ELR (cell line): Measurements from ENCODE around the gene EN2.

ENCODE experiments used
- DNase-seq: peaks from one replicate; pipeline ENCODE4 v3.0.0-alpha.2; 2015; ENCODE audit warnings: low read depth

Gene EN2

DNA sequence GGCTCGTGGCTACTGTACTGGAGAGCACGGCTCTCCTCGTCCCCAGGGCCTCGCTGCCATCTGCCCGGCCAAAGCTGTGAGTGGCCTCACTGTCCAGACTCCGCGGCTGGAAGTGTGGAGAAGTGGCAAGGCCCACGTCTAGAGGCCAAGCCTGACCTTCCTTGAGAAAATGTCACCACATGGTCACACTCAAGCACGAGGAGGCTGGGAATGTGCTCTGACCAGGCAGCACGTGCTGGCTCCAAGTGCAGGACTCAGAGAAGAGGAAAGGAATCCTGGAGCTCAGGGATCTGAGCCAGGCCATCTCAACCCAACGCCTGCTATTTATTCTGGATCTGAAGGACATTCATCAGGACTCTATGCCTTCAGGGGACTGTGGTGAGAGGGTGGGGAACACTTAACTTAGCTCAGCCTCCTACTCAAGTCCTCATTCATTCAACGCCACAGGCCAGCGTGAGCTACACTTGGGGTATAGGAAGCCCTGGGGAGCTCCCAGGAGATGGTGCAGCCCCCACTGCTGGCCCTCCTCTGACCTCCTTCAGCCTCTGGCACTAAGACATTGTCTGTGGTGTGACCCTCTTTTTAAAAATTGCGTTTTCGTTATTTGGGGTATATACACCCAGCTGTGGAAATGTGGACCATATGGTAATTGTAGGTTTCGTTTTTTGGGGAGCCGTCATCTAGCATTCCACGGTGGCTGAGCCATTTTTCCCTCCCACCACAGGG is 29.0 kb downstream of the EN2 start:
- DNase-seq: no peak

DNA sequence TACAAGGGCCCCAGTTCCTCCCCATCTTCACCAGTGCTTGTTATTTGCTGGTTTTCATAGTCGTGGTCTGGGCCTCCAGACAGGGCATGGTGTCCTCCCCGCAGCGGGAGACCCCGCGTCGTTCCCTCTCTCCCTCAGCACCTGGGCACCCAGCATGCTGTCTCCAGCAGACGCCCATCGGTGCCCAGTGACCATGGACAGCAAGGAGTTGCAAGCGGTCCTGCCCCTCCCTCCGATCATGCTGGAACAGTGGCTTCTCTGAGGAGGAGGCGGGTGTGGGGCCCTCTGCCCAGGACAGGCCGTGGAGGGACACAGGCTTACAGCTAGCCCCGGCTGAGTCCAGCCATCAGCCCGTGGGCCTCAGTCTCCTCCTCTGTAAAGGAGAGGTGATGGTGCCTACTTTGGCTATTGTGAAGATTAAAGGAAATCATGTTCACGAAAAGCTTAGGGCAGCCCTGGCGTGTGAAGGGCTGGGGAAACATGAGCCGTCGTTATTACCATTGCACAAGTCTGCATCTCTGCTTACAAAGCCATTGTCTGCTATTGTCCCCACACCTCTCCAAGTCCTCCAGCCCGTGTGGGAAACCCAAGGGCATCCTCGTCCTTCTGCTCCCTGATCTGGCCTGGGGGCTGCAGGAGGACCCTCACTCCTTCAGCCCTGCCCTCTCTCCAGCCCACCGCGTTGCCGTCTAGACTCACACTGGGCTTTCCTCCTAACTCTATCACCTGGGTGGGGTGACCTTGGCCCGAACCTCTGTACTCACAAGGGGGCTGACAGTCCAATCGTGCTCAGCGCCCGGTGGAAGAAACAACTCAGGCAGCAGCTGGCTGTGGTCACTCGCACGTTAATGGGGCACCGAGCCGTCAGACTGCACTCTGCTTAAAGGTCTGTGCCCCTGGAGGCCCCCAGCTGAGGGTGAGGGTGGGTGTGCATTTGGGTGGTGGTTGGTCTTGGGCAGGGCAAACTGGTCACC is 29.9 kb downstream of the EN2 start:
- no peak for DNase-seq

DNA sequence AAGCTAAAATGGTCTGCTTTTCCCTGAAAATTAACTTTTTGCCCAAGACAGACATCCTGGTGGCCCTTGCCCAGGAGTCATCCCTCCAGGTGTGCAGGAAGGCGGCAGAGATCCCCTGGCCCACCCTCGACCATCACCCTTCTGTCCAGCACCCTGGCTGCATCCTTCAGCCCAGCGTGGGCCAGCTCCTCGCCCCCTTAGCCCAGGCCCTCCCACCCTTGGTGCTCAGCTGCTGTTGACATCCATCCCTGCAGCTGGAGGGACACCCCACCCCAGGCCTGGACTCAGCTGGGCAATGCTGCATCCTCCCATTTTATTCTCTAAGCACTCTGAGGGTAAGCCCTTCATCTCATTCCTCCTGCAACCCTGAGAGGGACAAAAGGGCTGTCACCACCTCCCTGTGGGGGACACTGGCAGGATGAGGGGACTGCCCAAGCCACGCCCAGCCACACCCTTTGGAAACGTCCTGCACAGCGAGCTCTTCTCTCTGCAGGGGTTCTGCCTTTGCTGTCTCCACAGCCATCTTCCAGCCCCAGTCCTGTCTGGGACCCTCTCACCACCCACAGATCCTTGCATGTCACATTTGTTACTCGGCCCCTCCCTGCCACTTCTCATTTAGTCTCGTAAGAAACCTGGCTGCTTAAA is 30.7 kb downstream of the EN2 start:
- DNase-seq: no peak

DNA sequence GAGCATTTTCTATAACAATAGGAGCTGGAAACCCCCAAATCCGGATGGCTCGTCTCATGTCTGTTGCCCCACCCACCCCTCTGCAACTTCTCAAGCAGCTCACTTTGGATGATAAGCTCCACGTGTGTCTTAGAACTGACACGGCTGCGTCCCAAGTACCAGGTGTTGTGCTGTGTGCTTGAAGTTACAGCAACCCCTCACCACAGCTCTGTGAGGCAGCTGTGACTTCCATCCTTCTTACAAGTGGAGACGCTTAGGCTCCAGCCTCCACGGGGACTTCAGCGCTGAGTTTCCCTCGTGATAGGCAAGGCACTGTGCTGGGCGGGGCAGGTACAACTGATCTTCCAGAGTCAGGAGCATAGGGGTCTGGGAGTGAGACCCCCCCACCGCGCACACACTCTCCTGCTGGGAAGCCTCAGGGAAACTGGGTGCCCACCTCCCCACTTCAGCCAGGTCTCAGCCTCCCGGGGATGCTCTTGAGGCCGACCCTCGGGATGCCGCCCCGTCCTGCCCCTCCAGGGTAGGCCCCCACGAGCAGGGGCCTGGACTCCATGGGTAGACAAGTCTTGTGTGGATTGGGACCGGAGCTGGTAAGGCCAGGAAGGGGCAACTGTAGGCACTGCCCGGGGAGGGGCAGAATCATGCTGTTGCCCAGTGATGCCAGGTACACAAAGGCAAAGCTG is 31.4 kb downstream of the EN2 start:
- no peak for DNase-seq

DNA sequence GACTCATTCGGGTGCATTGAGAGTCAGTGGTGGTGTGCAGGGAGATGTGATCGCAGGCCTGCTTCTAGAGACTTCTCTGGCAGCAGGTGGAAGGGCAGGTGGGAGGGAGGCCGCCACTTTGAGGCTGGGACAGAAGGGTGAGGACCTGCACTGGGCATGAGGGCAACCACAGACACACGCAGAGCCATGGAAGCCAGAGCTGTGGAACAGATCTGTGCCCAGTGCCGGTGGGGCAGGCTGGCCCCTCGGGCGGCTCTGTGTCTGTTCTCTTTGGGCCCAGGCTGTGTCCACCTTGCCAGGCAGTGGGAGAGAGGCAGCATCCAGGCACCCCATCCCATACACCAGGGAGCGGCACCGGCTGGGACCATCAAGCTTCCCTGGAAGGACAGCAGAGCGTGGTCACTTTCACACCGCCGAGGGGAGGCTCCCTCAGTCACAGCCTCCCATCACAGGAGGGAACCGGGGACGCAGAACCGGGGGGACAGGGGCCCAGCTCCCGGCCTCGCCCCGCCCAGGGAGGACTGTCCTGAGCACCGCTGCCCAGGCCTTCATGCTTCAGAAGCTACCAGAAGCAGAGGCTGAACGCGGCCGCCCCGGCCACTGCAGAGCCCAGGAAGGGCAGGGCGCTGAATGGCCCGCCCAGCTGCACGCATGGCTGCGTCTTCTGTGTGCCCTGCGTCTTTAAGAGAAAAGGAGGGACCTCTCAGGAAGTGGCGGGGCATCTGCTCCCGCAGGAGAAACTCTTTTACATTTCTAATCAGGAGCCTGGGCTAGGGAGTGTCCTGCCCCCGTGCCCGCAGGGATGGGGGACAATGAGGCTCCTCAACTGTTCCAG is 32.1 kb downstream of the EN2 start:
- DNase-seq: peak; percentile 8

DNA sequence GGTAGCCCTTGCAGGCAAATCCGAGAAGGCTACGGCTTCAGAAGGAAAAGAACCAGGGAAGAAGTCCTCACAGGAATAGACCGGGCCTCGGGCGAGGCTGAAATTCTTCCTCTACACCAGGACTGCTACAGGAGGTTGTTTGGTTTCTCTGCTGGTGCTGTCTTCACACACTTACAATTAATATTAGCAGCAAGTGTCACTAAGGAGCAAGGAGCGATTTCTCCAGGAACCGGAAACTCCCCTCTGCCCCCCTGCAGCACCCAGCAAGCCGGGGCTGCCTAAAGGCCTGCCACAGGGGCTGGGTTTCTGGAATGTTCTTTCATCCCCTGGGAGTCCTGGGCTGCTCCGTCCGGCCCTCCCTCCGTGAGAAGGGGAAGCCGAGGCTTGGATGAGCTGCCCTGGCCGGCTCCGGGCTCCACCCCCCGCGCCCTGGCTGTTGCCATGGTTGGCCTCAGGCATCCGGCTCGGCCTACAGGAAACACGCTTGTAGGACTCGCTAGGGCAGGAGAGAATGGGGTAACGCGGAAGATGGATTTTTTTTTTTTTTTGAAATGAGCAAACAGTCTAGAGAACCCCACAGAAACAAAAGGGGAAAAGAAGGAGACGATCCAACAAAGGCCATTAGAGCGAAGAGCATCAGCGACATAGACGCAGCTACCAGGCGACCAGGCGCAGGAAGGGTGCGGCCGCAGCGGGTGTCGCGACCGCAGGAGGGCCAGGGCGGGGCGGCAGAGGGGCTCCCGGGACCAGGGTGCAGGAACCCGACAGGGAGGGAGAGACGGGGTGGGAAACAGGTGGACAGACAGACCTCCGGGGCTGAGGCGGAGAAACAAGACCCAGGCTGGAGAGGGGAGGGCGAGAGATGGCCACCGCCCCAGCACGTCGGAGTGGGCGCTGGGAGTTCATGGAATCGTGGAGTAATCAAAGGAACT is 33.0 kb downstream of the EN2 start:
- no peak for DNase-seq

DNA sequence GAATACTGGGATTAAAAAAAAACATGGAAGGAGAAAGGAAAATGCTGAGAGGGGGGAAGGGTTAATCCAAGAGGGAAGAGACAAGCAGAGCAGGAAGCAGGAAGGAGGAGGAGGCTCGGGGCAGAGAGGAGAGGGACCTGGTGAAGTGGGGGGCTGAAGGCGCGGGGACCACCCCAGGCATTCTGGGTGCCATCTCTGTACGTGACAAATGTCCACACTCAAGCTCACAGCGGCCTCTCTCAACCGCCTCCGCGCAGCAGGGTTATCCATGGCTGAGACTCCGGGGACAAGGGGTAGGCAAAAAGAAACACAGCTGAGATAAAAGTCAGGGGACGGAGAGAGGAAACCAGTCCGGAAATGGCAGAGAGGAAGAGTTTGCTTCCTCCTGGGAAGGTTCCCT is 33.9 kb downstream of the EN2 start:
- no peak for DNase-seq

DNA sequence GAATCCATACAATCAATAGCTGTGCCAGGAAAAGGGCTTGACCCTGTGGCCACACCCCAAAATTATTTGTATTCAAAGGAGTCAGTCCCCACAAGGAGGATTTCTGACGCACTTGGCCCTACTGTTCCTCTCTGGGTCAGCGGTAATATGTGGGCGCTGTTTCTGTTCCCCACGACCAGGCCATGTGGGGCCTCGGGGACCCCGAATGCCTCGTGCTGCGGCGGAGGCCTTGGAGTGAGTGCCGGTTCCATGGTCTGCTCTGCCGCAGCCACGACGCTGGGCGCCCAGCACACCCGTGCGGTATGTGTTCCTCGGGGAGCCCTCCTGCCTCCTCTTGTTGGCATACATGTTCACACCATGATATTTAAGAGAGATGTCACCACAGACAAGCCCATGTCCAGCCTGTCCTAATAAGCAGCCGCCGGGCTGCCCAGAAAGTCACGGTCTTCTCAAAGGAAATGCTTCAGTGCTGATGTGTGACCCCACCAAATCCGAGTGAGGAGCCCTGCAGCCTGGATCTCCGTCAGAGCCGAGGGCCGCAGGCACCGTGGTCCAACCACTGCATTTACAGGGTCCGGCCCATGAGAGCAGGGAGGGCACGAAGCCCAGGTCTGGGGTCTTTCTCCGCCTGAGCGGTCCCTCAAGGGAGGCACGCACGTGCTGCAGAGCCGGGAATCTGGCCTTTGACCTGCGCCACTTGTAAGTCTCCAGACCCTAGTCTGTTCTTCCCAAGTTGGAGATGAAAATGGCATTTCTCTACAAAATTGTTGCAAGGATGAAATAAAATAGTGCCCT is 36.0 kb downstream of the EN2 start:
- DNase-seq: no peak

DNA sequence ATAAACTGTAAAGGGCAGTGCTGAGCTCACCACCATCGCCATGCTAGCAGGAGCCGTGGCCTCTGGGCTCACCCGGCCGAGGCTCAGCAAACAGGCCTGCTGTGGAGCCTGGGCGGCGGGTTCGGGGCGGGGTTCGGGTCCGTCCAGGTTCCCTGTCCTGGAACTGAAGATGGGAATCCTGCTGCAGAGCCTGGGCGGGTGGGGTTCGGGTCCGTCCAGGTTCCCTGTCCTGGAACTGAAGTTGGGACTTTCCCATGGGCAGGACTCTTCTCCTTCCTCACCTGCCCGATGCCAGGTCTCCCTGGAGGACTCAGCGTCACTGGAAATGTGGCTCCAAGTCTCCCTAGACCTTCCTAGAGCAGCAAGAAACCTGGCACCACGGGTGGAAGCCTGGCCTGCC is 36.6 kb downstream of the EN2 start:
- DNase-seq: no peak

DNA sequence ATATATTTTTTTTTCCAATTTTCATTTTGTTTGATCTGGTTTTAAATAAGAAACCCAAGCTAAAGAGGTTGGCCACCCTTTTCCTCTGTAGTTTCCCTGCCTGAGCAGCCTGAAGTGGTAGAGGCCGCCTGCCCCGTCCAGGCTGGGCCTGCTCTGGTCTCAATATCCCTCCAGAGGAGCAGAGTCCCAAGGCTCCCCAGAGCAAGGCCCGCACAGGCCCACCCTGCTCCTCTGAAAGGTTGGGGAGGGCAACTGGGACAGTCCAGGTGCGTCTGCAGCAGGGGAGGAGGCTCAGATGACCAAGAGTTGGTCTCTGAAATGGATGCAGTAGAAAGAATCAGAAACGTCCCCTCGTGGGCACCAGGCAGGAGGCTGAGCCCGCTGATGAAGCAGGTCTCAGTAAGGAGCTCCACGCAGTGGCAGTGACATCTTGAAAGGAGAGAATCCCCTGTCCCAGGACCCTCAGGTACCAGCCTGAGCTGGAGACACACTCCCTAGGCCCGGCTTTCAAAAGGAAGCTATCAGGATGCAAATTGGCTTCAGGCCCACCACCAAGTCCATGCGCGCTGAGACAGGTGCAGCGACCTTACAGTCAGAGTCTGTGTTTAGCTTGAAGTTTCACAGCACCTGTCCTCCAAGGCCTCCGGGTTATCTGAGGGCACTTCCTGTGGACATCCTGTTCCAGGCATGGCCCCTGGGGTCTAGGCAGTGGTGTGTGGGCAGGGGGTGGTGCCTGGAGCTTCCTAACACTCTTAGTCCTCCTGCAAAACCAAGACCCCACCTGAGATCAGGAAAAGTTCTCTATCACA is 37.7 kb downstream of the EN2 start:
- DNase-seq: no peak

DNA sequence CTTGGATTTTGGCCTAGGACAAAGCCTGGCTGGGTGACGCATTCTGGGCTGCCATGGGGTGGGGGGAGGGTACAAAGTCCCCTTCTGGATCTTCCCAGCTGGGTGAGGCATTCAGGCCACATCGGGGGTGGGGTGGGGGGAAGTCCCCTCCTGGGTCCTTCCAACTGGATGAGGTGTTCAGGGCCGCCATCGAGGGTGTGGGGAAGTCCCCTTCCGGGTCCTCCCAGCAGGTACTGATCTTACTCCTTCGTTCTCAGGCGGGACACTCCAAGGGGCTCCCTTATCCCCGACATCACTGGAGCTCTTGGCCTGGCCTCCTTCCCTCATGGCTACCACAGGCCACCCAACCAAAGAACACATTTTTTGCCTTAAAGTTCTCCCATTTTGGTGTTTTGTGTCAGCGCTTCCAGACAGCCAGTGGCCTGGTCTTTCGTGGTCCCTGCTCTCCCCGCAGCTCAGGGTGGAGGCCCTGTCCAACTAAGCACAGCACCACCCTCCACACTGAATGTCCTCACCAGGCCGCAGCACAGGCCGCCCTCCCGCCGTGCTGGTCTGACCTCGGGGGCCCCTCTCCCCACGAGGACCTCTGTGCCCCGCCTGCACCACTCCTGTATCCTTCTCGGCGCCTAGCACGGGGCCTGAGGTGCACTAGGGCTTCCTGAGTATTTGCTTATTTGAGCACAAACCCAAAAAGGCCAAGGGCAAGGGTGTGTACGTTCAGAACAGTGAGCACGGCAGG is 38.5 kb downstream of the EN2 start:
- DNase-seq: no peak

DNA sequence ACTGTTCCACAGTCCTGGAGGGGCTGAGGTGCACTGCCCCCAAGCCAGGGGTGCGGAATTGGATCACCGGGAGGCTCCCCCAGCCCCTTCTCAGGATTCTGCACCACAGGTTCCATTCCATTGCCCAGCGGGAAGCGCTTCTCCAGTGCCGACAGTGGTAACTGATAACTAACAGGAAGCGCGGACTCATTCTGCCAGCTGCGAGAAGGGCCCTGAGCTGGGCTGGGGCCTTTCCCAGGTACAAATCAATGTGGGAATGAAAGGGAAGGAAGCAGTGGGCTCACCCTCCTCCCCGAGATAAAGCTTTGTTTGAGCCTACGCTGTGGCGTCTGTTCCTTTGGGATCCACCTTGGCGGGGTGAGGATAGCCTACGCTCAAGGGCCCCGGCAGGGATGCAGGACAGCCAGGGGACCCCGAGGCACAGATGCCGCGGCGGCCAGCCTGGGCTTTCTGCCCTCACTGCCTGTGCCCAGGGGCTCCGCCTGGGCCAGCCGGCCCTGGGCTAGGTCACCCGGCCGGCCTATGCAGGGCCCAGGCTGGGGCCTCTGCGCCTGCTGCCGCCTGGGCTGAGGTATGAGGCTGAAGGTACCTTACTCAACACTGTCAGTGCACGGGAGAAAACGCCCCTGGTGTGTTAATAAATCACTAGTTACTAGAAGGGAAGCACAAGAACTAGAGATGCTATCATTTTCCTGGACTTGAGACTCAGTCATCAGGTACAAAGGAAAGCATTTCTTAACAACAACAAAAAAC is 39.4 kb downstream of the EN2 start:
- DNase-seq: no peak

DNA sequence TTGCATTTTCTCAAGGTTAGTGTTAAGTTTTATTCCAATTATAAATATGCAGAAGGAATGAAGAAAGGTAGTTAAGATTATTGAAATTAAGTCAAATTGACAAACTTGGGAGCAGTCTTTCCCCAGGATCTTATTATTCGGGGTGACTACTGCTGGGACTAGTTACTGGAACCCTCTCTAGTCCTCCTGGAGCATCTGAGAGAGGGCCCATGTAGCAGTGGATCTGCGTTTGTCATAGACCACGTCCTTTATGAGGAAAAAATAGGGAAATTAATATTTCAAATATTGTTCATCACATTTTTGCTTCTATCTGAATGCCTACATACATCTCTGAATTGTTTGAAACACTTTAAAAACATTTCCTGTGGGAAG is 47.5 kb downstream of the EN2 start:
- no peak for DNase-seq

DNA sequence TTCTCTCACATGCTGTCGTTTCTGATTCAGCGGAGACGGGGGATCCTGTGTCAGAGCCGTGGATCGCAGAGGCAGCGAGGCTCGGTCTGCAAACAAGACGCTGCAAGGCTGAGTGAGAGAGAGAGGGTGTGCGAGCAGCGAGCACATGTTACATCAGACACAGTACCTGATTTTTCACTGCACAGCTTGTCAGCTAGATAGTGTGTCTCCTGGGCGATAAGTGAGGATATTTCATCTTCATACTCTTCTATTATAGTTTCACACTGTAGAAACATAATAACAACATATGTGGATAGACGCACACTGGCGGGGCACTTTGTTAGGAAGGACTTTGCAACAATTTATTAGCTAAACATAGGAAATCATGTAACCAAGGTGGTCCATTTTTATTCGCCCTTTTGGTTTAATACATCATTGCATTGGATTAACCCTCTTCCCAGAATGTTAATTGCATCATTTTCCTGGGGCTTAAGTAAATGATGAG is 49.0 kb downstream of the EN2 start:
- peak; percentile 3 for DNase-seq

DNA sequence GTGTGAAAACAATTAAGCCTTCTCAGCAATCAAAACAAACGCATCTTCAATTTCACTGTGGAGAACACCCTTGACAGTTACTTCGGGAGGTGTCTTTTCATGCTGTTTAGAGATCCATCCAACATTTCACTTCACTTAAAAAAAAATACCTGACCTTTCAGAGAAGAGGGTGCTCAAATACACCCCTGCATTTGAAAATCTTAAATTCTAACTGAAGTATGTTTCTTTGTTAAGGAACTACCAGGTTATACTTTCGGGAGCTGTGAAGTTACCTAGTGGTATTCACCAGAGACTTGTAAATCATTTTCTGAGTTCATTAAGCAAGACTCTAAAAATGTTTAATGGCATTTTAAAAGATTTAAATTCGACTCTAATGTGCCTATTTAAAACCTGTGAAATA is 49.6 kb downstream of the EN2 start:
- DNase-seq: no peak

DNA sequence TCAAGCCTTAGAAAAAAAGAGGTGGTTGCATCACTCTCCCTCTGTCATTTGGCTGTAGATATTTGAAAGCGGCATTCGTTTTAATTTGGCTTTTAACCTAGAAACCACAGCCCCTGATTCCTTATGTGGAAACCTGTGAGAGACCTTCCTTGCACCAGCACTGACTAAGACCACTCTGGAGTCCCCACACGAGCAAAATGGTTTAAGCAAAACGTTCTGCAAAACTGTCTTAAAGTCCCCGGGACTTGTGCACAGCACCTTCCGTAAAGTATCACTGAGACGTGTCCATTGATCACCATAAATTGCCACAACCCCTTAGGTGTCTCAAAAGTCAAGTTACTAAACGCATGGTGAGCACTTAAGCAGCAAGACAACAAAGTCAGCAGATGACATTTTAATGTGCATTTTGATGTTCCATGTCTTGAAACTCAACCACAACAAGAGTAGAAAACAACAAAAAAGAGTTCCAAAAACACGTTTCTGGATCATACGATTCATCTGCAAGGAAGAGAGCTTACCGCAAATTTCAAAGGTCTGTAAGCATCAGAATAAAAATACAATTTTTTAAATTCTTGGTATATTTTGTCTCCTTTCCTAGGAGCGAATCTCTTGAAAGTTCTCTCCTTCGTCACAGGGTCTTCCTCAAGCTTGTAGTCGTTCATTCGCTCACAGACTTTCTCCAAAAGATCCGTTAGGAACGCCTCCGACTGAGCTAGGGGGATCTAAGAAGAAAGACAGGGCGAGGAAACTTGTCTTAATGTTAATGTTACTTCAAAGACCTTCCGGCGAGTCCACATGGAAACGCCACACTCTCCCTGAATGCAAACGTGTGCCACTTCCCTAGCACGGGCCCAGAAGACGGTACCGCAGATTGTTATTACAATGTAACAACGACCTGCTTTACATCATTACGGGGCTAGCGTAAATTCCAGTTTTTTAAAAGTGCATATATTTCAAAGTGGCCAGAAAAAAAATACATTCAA is 50.7 kb downstream of the EN2 start:
- no peak for DNase-seq
